Ramos (cell line): Measurements from ENCODE around the gene MTMR10.

Source experiments
- in situ Hi-C: fragments of 300-500 bp; cut with MboI; formaldehyde crosslinking; loops from one replicate; pipeline ENCODE4 v1.14.3; 2022; ENCODE audit warnings: low sequenced_read_pairs; ENCODE audit not compliant: unreplicated experiment

MTMR10 gene

DNA sequence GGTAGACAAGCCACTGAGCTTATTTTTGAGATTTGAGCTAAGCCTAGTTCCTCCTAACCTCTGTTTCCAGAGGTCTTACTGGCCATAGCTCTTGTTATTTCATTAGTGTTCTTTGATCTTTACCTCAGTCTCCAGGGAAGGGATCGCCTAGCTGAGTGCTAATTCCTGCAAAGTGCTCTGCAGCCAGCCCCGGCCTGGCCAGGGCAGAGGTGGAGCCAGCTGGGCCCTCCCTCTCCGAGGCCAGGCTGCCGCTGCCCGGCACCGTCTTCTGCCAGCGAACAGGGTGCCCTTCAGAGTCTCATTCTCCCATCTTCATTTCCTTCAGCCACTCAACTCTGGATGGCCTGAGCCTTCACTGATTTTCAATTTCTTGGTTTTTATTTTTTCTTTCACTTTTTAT is 68.0 kb downstream of the MTMR10 start:
- in situ Hi-C loops: no loop called here

DNA sequence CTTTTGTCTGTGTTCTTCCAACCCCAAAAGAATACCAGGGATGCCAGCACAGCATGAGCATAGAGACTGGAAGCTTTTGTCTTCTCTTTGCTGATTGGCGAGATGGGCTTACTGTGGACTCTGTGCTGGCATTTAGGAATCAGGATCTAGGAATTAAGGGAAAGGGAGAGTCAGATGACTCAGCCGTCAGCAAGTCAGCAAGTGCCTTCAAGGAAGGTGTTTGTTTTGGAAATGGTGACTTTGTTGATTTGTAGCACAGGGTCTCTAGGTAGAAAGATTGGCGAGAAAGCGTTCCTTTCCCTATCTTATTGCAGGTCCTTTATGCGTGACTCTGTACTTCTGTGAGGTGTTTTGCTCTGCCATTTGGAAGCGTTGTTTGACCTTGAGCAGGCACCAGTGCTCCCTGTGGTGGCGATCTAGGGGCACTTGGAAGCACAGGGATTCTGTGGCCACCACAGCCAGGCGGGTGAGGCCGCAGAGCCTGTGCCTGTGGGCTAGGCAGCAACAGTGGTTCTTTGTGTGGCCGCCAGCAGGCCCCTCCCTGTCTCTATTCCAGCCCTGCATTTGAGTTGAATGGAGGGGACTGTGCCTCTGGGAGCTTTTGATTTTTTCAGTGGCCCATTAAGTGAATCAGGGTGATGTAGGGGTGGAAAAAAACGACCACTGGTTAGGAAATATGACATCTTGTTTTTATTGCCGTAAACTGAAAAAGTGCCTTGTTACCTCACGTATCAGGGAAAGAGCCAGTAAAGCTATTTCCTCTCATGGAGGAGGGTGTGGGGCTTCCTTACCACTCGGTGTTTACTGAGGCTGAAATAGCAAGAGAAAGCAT is 68.7 kb downstream of the MTMR10 start:
- in situ Hi-C loops: no loop called here

DNA sequence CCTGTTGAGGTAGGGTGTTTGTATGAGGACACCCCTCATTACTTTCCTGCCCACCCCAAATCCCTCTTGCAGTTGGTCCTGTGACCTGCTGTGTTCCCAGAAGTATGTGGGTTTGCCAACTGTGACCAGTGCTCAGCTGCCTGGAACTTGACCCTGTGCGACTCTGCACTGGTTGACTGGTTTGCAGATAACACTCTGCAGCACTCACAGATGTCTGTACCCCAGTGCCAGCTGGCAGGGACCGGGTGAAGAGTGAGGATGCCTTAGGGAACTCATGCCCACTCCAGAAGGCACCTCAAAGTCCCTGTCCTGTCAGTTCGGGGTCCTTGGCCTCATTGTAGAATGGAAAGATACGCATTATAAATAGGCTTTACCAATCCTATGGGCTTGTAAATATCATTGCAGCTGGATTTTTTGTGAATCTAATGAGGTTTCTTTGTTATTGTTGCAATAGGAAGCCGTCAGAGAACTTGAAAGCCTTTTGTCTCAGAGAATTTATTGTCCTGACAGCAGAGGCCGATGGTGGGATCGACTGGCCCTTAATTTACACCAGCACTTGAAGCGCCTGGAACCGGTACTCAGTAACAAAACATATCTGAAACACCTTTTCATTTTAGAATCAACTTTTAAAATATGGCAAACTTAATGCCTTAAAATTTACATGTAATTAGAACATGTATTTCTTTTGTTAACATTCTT is 69.5 kb downstream of the MTMR10 start:
- in situ Hi-C loops: no loop called here

DNA sequence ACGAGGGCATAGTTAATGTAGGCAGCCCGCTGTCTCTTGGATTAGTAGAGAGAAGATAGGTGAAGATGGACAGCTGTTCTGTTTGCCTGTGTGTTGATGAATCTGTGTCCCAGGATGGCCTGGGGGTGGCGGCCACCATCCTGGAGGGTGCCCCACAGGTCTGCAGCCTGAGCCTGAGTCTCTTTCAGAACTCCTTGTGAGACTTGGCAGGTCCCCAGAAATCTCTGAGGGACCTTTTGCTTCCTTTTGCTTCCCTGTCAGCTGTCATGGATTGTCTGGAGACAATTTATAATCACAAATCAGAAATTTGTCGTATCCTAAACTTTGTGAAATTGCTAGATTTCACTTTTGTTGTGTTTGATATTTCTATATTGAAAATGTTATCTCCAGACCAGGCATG is 70.3 kb downstream of the MTMR10 start:
- in situ Hi-C loops: no loop called here

DNA sequence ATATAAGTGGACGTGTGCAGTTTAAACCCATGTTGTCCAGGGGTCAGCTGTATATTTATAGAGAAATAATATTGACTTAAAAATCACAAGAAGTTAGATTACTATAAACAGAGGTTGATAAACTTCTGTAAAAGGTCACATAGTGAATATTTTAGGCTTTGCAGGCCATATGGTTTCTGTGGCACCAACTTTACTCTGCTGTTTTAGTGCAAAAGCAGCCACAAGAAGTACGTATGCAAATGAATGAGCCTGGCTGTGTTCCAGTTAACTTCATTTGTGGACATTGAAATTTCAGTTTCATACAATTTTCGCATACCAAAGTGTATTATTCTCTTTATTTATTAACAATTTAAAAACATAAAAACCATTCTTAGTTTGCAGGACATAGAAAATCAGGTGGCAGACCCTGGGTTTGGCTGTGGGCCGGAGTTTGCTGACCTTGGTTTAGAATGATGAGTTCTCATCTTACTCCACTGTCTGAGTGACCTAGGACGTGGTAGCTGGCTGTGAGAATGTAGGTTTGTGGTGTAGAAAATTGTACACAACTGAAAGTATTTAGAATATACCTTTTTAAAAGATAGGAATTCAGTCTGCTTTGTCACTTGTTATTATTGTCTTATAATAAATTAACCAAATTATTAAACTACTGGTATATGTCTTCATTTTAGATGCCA is 71.4 kb downstream of the MTMR10 start:
- in situ Hi-C loops: no loop called here

DNA sequence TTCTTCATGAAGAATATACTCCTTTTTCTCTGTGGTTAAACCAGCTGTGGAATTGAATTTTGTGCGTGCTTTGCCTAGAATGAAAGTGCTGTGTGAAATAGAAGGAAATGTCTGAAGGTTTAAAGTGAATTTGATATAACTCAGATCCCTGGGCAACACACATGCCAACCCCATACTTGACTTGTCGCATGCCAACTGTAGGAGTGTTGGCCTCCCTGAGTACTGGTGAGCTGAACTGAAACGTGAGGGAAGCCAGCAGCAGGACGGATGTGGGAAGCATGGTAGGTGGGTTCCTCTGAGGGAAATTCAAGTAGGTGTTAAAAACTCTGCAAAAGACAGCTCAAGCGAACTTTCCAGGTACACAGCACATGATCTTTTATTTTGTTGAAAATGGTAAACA is 73.1 kb downstream of the MTMR10 start:
- in situ Hi-C loops: no loop called here

DNA sequence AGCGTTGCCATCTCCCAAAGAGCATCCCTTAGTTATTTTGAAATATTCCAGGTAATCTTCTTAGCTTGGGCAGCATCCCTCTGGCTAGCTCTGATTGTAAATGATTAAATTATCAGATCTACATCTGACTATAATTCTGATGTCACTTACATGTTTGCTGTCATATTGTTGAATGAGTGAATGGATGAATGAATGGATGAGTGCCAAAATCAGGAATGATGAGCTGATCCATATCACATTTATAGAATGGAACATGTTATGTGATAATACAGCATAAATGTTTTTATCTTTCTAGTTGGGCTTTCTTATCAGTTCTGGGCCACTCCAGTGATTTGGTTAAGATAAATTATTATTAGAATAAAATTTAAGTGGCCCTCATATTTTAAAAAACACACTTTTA is 73.8 kb downstream of the MTMR10 start:
- in situ Hi-C loops: no loop called here

DNA sequence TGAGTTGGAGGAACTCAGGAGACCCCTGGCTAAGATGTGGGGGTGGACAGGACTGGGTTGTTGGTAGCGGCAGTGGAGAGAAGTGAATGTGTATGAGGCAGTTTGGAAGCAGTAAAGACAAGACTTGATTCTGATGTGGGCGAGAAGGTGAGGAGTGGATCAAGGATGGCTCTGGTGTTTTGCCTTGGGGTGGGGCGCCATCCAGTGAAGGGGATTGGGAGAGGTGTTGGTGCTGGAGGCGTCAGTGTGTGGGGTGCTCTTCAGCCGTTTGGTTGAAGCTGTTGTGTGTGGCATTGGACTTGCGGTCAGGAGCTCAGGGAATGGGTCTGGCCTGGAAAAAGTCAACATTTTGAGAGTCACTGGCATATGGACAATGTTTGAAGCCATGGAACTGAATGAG is 74.4 kb downstream of the MTMR10 start:
- in situ Hi-C loops: no loop called here

DNA sequence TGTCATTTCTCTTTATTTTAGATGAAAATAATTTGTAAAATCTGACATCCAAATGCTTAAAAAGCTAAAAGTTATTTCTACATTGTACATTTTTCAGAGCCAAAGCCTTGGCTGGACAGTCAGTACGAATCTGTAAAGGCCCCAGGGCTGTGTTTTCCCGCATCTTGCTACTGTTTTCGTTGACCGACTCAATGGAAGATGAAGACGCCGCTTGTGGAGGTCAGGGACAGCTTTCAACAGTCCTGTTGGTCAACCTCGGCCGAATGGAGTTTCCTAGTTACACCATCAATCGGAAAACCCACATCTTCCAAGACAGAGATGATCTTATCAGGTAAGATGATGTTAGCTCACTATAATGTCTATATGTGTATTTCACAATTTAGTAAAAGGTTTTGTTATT is 77.7 kb downstream of the MTMR10 start:
- in situ Hi-C loops: no loop called here

DNA sequence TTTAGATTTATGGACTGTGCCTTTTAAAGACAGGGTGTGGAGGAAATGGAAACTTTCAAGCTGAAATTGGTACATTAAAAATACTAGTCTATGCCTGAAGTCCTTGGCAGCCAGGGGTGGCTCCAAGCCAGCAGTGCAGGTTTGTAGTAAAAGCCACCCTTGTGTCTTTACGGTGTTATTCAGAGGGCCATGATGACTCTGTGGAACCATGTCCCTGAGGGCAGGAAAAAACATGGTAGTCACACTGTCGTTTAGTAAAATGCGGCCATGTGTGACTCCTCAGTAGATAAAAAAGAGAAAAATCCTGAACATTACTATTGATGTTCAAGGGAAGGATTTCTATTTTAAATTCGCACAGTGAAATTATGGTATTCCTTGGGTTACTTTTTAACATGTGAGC is 85.1 kb downstream of the MTMR10 start:
- in situ Hi-C loops: no loop called here

DNA sequence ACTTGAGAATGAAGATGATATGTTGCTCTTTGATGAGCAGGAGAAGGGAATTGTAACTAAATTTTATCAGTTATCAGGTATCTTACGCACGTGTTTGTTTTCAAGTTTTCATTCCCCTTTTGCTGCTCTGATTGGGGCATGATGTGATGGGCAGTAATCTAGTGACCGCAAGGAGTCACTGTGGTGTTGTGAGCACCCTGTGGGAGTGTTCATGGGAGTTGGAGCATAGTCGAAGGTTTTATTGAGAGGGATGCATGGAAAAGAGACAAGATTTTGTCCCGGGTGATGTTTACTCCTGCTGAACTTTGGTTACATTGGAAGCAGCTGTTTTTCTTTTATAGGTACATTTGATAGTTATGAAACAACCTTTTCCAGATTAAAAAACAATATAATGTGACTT is 85.6 kb downstream of the MTMR10 start:
- in situ Hi-C loops: no loop called here

DNA sequence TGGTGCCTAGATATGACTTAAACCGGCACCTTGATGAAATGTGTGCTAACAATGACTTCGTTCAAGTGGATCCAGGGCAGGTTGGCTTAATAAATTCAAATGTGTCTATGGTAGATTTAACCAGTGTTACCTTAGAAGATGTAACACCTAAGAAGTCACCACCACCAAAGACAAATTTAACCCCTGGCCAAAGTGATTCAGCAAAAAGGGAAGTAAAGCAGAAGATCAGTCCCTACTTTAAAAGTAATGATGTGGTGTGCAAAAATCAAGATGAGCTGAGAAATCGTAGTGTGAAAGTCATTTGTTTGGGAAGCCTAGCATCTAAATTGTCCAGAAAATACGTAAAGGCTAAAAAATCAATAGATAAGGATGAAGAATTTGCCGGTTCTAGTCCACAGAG is 86.6 kb downstream of the MTMR10 start:
- in situ Hi-C loops: no loop called here

DNA sequence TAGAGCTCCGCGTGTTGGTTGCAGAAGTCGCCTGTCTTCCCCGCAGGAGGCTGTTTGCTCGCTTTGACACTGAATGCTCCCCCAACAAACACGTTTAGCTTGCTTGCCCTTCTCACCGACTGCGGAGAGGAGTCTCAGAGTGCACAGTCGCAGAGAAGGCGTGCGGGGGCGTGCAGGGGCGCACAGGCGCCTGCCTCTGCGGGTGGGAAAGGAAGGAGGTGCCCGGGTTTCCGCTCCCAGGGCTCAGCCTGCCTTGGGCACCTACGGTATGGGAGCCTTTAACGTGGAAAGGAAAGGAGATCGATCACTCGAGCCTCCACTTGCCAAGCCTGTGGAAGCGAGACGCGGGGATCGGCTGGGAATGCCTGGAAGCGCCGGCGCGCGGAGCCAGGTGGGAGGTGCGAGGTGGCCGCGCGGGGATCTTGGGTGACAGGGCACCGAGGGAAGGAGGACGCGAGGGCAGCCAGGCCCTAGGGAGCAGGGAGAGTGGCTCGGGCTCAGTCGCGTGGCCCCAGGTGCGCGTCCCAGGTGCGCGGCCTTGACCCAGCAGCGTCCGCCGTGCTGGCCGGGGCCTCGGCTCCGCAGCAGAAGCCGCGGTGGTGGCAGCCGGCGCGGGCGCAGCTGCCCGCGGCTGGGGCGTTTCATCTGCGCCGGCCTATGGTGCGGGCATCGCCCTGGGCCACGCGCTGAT is 87.8 kb downstream of the MTMR10 start, which contains the start of gene FAN1:
Gene FAN1 (plus strand): TSS at position 419 of the 691 bp plus-strand sequence. CDS start 749 bp downstream, outside the sequence.
- in situ Hi-C loops: no loop called here

DNA sequence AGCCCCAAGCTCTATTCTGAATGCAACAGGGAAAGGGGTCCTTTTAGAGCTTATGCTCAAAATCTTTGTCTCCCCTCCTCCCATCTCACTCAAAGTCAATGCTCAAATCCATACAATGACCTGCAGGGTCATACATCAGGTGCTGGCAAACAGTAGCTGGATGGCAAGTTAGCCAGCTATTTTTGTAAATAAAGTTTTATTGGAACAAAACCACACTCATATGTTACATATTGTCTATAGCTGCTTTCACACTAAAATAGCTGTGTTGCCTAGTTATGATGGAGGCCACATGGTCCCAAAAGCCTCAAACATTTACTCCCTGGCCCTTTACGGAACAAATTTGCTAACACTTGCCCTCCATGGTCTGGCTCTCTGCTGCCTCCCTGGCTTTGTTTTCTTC is 89.5 kb downstream of the MTMR10 start:
- in situ Hi-C loops: no loop called here

DNA sequence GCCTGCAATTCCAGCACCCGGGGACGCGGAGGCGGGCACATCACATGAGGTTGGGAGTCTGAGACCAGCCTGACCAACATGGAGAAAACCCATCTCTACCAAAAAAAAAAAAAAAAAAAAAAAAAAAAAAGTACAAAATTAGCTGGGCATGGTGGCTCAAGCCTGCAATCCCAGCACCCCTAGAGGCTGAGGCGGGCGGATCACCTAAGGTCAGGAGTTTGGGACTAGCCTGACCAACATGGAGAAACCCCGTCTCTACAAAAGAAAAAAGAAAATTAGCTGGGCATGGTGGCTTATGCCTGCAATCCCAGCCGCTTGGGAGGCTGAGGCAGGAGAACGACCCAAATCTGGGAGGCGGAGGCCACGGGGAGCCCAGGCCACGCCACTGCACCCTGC is 95.2 kb downstream of the MTMR10 start:
- in situ Hi-C loops: loop anchor here (10.0 kb wide), 1 partner anchor 229 kb away; no protein-coding TSS in a partner anchor

DNA sequence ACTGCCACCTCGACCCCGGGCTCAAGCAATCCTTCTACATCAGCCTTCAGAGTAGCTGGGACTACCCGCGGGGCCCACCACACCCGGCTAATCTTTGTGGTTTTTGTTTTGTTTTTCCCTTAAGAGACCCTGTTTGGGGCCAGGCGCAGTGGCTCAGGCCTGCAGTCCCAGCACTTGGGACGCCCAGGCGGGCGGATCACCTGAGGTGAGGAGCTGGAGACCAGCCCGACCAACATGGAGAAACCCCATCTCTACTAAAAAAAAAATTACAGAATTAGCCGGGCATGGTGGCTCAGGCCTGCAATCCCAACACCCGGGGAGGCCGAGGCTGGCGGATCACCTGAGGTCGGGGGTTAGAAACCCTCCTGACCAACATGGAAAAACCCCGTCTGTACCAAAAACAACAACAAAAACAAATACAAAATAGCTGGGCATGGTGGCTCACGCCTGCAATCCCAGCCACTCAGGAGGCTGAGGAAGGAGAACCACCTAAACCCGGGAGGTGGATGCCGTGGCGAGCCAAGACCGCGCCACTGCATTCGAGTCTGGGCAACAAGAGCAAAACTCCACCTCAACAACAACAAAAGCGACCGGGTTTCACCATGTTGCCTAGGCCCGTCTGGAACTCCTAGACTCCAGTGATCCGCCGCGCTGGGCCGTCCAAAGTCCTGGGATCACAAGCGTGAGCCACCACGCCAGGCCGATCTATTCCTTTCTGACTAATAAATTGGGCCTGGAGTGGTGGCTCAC is 95.8 kb downstream of the MTMR10 start:
- in situ Hi-C loops: loop anchor here (10.0 kb wide), 1 partner anchor 229 kb away; no protein-coding TSS in a partner anchor

DNA sequence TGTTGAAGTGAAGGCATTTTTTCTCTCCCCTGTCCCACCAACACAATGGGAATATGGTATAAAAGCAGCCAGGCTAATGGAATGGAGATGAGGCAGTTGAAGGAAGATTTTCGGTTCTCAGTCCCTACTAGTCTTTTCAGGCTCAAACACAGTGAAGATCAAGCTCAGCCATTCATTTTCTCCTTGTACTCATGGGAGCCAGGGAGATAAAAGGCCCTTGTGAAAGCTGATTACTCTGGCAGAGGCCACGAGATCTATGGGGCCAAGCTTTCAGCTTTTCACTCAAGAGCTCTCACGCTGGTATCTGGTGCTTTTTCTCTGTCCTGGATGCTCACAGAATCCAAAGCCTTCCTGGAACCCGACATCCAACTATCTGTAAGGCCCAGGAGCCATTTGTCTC is 102.2 kb downstream of the MTMR10 start:
- in situ Hi-C loops: no loop called here
